Measurements from ENCODE around the gene TMEM175.

DNA sequence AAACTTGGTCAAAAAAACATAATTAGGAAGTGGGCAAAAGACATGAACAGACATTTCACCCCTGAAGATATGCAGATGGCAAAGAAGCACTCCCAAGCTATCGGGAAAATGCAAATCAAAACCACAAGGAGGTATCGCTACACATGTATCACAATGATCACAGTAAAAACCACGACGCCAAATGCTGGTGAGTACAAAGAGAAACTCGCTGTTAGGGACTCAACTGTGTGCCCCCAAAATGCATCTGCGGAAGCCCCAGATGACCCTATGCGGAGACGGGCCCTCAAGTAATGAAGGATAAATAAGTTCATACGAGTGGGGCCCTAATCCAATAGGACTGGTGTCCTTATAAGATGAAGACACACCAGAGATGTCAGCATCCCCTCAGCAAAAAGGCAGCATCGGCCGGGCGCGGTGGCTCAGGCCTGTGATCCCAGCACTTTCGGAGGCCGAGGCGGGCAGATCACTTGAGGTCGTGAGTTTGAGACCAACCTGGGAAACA, 10.4 kb upstream of the TMEM175 start:
- TF ChIP-seq GATA3 (IDR thresholded peaks at IDR 0.05; ENCODE audit: low read depth, low read length) (no peak), GATA2 (IDR thresholded peaks at IDR 0.05; ENCODE audit: low read depth, low read length) (no peak)

Data from SH-SY5Y (cell line).